BJ (cell line): ENCODE measurements around the gene ANKS3. TPM values are rescaled to one million over a fixed set of nuclear protein-coding genes. Genes with fewer than 3 reads are reported as not detected.

ENCODE experiments used
- CTCF ChIA-PET: fragments of 350-600 bp; formaldehyde crosslinking; extraction: SDS; loops from one replicate; lab custom pipeline; 2021; ENCODE audit warnings: antibody characterized with exemption, inconsistent platforms; lab: Yijun Ruan, JAX
- POLR2A ChIA-PET: fragments of 300-600 bp; sonication (Branson Sonifier 250); formaldehyde crosslinking; extraction: SDS; loops from one replicate; lab custom pipeline; 2021; ENCODE audit warnings: antibody characterized with exemption; lab: Charles Lee
- DNase-seq: peaks from one replicate; pipeline ENCODE4 v3.0.0-alpha.2; 2011; ENCODE audit warnings: low read depth
- H3K27me3 ChIP-seq: 2 replicates; pipeline ENCODE4 v1.6.0; 2011; ENCODE audit warnings: low read length; ENCODE audit not compliant: control insufficient read depth, insufficient read depth
- H3K36me3 ChIP-seq: 2 replicates; pipeline ENCODE4 v1.5.1; 2011; ENCODE audit warnings: low read length; ENCODE audit not compliant: control insufficient read depth, insufficient read depth
- H3K4me3 ChIP-seq: 2 replicates; pipeline ENCODE4 v1.5.1; 2011; ENCODE audit warnings: low read depth, mild to moderate bottlenecking, control low read depth, low read length
- polyA plus RNA-seq: library from polyadenylated mRNA; depleted of rRNA; stranded (reverse); fragments of >200 nt; gene quantifications from 2 replicates; pipeline ENCODE4 v1.2.3, GENCODE V29; 2011
- TF ChIP-seq, protein P1 (sequence below): IDR thresholded peaks from 2 replicates; pipeline ENCODE4 v1.5.1; 2011; ENCODE audit warnings: low read depth, mild to moderate bottlenecking, control low read depth, inconsistent platforms, low read length, moderate library complexity; ENCODE audit not compliant: insufficient read depth

ANKS3 gene
- polyA plus RNA-seq, 1 experiment = 23.7 TPM

DNA sequence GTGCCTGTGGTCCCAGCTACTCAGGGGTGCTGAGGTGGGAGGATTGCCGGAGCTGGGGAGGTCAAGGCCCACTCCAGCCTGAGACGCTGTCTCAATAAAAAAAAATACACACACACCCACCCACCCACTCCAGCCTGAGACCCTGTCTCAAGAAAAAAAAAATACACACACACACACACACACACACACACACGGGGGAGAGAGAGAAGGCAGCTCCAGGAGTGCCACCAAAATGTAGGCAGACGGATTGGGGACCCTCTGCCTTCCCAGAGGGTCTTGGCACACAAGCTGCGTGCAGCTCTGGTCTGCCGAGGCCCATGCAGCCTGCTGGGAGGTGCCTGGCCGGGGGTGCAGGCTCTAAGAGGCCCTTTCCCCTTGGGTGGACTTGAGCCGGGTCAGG, 46.7 kb downstream of the ANKS3 start:
- Histone ChIP-seq H3K27me3 (no peaks in the 10 kb centered on the region), H3K36me3 (peaks cover 39% of the 10 kb centered on the region), H3K4me3 (no peak overlapping the region)
- TF ChIP-seq, protein P1, sequence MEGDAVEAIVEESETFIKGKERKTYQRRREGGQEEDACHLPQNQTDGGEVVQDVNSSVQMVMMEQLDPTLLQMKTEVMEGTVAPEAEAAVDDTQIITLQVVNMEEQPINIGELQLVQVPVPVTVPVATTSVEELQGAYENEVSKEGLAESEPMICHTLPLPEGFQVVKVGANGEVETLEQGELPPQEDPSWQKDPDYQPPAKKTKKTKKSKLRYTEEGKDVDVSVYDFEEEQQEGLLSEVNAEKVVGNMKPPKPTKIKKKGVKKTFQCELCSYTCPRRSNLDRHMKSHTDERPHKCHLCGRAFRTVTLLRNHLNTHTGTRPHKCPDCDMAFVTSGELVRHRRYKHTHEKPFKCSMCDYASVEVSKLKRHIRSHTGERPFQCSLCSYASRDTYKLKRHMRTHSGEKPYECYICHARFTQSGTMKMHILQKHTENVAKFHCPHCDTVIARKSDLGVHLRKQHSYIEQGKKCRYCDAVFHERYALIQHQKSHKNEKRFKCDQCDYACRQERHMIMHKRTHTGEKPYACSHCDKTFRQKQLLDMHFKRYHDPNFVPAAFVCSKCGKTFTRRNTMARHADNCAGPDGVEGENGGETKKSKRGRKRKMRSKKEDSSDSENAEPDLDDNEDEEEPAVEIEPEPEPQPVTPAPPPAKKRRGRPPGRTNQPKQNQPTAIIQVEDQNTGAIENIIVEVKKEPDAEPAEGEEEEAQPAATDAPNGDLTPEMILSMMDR = no peak
- no peak for DNase-seq
- ChIA-PET POLR2A (no interaction called here), CTCF (no interaction called here)

DNA sequence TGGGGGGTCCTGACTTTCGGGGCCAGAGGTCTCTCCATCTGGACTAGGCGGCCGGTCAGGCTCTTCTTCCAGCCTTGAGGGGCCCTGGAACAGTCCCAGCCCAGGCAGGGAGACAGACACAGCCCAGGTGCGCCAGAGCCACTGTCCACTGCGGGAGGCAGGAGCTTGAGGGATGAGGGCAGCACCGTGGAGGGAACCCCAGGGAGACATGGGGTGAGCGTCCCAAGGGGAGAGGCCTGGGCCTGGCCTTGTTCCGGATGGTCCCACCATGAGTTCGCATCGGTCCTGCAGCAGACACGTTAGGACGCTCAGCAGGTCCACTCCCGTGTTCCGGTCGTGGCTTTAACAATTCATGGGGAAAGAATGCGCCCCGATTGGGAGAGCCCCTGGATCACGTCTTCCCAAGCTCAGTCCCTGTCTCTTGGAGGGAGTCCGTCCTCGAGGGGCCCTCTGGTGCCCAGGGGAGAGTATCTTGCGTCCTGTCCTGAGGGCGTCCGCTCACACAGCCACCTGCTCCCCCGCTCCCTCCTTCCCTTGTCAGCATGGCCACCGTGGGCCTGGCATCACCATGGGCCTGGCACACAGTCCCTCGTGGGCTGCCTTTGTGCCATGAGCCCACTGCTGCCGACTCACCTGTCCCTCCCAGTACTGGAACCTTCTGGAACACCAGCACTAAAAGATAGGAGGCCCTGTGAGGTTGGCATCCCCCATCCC, 47.4 kb downstream of the ANKS3 start:
- H3K27me3 ChIP-seq = no peaks in the 10 kb centered on the region
- no peak for DNase-seq
- H3K36me3 ChIP-seq = peaks cover 45% of the 10 kb centered on the region
- CTCF ChIA-PET = no interaction called here
- H3K4me3 ChIP-seq = no peak overlapping the region
- POLR2A ChIA-PET = no interaction called here
- TF ChIP-seq, protein P1 = no peak

DNA sequence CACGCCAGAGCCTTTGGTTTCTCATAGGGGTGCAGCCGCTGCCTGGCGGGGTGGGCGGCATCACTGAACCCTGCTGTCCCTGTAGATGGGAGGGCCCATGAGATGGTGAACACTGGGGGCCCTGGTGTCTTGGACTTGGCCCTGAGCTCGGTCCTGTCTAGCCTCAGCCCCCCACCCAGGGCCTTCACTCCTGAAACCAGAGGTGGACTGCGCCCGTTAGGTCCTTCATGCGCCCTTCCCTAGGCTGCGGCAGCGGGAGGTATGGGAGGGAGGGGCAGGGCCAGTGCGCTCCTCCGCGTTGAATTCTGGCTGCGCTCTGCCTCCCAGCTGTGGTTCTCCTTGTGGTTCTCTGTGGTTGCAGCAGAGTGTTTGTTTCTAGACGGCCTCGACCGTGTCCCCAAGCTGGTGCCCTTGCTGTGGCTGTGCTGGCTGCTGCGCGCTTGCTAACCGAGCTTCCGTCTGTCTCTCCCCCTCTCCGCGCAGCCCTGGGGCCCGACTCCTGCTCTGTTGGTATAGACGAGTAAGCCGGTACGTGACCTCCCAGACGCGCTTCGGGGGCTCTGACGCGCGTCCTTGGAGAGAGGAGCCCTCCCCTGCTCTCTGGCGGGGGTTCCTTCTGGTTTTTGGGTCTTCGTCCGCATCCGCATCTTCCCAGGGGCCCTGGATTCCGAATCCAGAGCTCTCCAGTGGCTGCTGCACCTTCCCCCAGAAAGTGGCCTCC, 48.1 kb downstream of the ANKS3 start:
- POLR2A ChIA-PET = no interaction called here
- TF ChIP-seq, protein P1 = no peak
- no peak for DNase-seq
- CTCF ChIA-PET = no interaction called here
- Histone ChIP-seq H3K27me3 (no peaks in the 10 kb centered on the region), H3K4me3 (no peak overlapping the region), H3K36me3 (peaks cover 45% of the 10 kb centered on the region)

DNA sequence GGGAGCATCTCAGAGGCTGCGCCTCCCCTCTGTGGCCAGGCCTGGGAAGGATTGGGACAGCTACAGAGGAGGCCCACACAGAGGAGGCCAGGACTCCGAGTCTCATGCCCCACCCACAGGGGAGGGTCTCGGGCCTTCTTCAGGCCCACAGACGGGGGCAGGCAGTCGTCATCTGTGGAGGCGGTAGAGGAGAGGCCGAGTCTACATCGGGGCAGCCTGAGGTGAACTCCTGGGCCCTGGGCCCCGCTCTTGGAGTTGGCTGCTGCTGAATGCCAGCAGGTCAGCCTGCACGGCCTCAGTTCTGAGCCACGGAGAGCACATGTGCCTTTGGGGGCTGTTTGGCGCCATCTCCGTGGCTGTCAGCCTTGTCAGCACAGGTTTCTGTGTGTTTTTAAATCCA, 48.8 kb downstream of the ANKS3 start:
- TF ChIP-seq, protein P1 = no peak
- ChIA-PET CTCF (no interaction called here), POLR2A (no interaction called here)
- DNase-seq = no peak
- Histone ChIP-seq H3K4me3 (no peak overlapping the region), H3K36me3 (peaks cover 46% of the 10 kb centered on the region), H3K27me3 (no peaks in the 10 kb centered on the region)

DNA sequence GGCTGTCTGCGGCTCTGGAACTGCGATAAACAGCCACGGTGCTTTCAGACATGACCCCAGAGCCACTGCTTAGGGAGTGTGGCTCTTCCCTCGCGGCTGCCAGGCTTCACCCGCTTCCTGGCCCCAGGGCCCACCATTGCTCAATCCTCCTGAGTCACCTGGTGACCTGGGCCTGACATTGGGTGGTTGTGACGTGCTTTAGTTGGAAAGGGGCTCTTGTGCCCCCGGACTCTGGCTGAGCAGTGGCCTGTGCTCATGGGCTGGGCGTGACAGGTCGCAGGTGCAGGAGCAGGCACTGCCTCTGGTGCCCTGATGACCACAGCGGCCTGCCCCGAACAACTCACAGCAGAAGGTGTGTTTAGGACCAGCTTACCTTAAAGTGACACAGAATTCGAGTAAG, 49.3 kb downstream of the ANKS3 start:
- Histone ChIP-seq H3K27me3 (no peaks in the 10 kb centered on the region), H3K4me3 (no peak overlapping the region), H3K36me3 (peaks cover 42% of the 10 kb centered on the region)
- no peak for DNase-seq
- ChIA-PET CTCF (no interaction called here), POLR2A (no interaction called here)
- TF ChIP-seq, protein P1 = no peak
